HG03066 (cell line): Measurements from ENCODE around the gene PLCB3.

Source experiments
- ATAC-seq: cut with Tn5 transposase; IDR thresholded peaks from one replicate; pipeline ENCODE4 v1.9.1; 2021; ENCODE audit warnings: low read depth; ENCODE audit not compliant: unreplicated experiment

The PLCB3 gene

GRCh38 chr11:64248578-64248977, 2.8 kb upstream of the PLCB3 start:
- no peak for ATAC-seq

- no peak for ATAC-seq
Measured at GRCh38 chr11:64249038-64249437, 2.3 kb upstream of the PLCB3 start.

GRCh38 chr11:64249563-64250414, 1.5 kb upstream of the PLCB3 start:
- ATAC-seq, result no peak

- no peak for ATAC-seq
Measured at GRCh38 chr11:64250415-64251015, 815 bp upstream of the PLCB3 start.

- ATAC-seq, result no peak
Measured at GRCh38 chr11:64251753-64252002, 348 bp downstream of the PLCB3 start.

GRCh38 chr11:64252003-64252872, 908 bp downstream of the PLCB3 start:
- ATAC-seq, result no peak

- no peak for ATAC-seq
Measured at GRCh38 chr11:64253043-64253442, 1.7 kb downstream of the PLCB3 start.

- ATAC-seq, result no peak
Measured at GRCh38 chr11:64253481-64253880, 2.2 kb downstream of the PLCB3 start.

GRCh38 chr11:64254326-64254725, 3.0 kb downstream of the PLCB3 start:
- ATAC-seq, result no peak

- no peak for ATAC-seq
Measured at GRCh38 chr11:64255135-64256128, 4.1 kb downstream of the PLCB3 start.

- ATAC-seq, result no peak
Measured at GRCh38 chr11:64256300-64256699, 5.0 kb downstream of the PLCB3 start.

GRCh38 chr11:64258356-64258755, 7.0 kb downstream of the PLCB3 start:
- ATAC-seq, result no peak

- ATAC-seq, result no peak
Measured at GRCh38 chr11:64258946-64259532, 7.7 kb downstream of the PLCB3 start.

- ATAC-seq, result no peak
Measured at GRCh38 chr11:64259533-64260067, 8.3 kb downstream of the PLCB3 start.

GRCh38 chr11:64260147-64260708, 8.9 kb downstream of the PLCB3 start:
- no peak for ATAC-seq

GRCh38 chr11:64261556-64262080, 10.3 kb downstream of the PLCB3 start:
- ATAC-seq, result no peak

- no peak for ATAC-seq
Measured at GRCh38 chr11:64262271-64263002, 11.1 kb downstream of the PLCB3 start.
